Type B pancreatic cell (in vitro differentiated cells): Measurements from ENCODE around the gene CISD2. TPM values are rescaled to one million over a fixed set of nuclear protein-coding genes. Genes with fewer than 3 reads are reported as not detected.
"Not testable (repeated sequence)": the region's sequence is repeated elsewhere in the genome, so short reads cannot be mapped to it uniquely, and the experiment has no call there.

Experiments
- DNase-seq: peaks from one replicate; pipeline ENCODE4 v3.0.0; 2021; ENCODE audit warnings: mixed read lengths; ENCODE audit not compliant: unreplicated experiment; ENCODE audit errors: extremely low spot score
- H3K27ac Mint-ChIP-seq: 2 replicates; pipeline ENCODE4 v1.8.0; 2021; ENCODE audit warnings: mild to moderate bottlenecking, mixed read lengths
- H3K27me3 Mint-ChIP-seq: 2 replicates; pipeline ENCODE4 v1.8.0; 2021; ENCODE audit warnings: mixed read lengths
- H3K36me3 Mint-ChIP-seq: 2 replicates; pipeline ENCODE4 v1.8.0; 2021; ENCODE audit warnings: mixed read lengths
- H3K4me1 Mint-ChIP-seq: one replicate; pipeline ENCODE4 v1.8.0; 2021; ENCODE audit warnings: mixed read lengths; ENCODE audit not compliant: unreplicated experiment
- H3K4me3 Mint-ChIP-seq: 2 replicates; pipeline ENCODE4 v1.8.0; 2021; ENCODE audit warnings: mild to moderate bottlenecking, mixed read lengths
- H3K9me3 Mint-ChIP-seq: 2 replicates; pipeline ENCODE4 v1.8.0; 2021; ENCODE audit warnings: mixed read lengths
- long read RNA-seq: library from polyadenylated mRNA; unstranded; transcript quantifications from one replicate; pipeline ENCODE4 v2.0.0, GENCODE V29; 2020
- total RNA-seq: library from RNA; stranded (reverse); gene quantifications from 2 replicates; pipeline ENCODE4 v1.2.1, GENCODE V29; 2021; ENCODE audit warnings: low replicate concordance
- TF ChIP-seq, protein P1 (sequence below): fragments of 200-600 bp; sonication (generic); conservative IDR thresholded peaks from 2 replicates; pipeline ENCODE4 v1.5.0; 2021; ENCODE audit warnings: antibody characterized with exemption, mild to moderate bottlenecking

CISD2 gene
- total RNA-seq: 25.6 and 27.9 TPM in 2 replicates
- long read RNA-seq, full-length matches to known transcripts: 125 of 131 reads
- long read RNA-seq, partial matches to known transcripts: 0 of 131 reads
- long read RNA-seq, other reads (novel, unspliced or antisense): 6 of 131 reads

- peaks cover 19% of the 10 kb centered on the region for H3K4me1 Mint-ChIP-seq
- peak; percentile 94 for DNase-seq
- peak within 1 kb of the TSS; percentile 92 for H3K4me3 Mint-ChIP-seq
- TF ChIP-seq, protein P1, sequence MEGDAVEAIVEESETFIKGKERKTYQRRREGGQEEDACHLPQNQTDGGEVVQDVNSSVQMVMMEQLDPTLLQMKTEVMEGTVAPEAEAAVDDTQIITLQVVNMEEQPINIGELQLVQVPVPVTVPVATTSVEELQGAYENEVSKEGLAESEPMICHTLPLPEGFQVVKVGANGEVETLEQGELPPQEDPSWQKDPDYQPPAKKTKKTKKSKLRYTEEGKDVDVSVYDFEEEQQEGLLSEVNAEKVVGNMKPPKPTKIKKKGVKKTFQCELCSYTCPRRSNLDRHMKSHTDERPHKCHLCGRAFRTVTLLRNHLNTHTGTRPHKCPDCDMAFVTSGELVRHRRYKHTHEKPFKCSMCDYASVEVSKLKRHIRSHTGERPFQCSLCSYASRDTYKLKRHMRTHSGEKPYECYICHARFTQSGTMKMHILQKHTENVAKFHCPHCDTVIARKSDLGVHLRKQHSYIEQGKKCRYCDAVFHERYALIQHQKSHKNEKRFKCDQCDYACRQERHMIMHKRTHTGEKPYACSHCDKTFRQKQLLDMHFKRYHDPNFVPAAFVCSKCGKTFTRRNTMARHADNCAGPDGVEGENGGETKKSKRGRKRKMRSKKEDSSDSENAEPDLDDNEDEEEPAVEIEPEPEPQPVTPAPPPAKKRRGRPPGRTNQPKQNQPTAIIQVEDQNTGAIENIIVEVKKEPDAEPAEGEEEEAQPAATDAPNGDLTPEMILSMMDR: no peak
- peak within 1 kb of the TSS; percentile 93 for H3K27ac Mint-ChIP-seq
- H3K27me3 Mint-ChIP-seq: no peaks in the 10 kb centered on the region
- H3K36me3 Mint-ChIP-seq: peaks cover 17% of the 10 kb centered on the region
- H3K9me3 Mint-ChIP-seq: no peaks in the 10 kb centered on the region
Observed at GRCh38 chr4:102868781-102869568, at the start of gene CISD2. TSS of gene CISD2 (plus strand) at chr4:102868992. CDS start at chr4:102869085, 93 bp downstream.

DNA sequence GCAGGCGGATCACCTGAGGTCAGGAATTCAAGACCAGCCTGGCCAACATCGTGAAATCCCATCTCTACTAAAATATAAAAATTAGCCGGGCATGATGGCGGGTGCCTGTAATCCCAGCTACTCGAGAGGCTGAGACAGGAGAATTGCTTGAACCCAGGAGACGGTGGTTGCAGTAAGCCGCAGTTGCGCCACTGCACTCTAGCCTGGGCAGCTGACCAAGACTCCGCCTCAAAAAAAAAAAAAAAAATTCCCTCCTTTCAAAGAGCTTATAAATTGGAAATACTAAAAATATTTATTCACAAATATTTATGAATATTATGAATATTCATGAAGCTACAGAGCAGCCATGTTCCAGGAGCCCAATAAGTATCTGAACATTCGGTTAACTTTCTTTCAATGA lies 49.7 kb upstream of the CISD2 start:
- Mint-ChIP-seq H3K4me3 (peak overlapping the region; percentile 27), H3K27ac (peak overlapping the region; percentile 87)

GRCh38 chr4:102819588-102820365 lies 49.0 kb upstream of the CISD2 start:
- TF ChIP-seq, protein P1: no peak
- no peaks in the 10 kb centered on the region for H3K9me3 Mint-ChIP-seq
- peaks cover 54% of the 10 kb centered on the region for H3K4me1 Mint-ChIP-seq
- peak overlapping the region; percentile 87 for H3K27ac Mint-ChIP-seq
- peaks cover 48% of the 10 kb centered on the region for H3K36me3 Mint-ChIP-seq
- no peaks in the 10 kb centered on the region for H3K27me3 Mint-ChIP-seq
- no peak for DNase-seq
- H3K4me3 Mint-ChIP-seq: peak overlapping the region; percentile 74

More for the DNA sequence above, 49.7 kb upstream of the CISD2 start:
- H3K9me3 Mint-ChIP-seq, DNase-seq, H3K27me3 Mint-ChIP-seq: not testable (repeated sequence)
- H3K36me3 Mint-ChIP-seq: peaks cover 45% of the 10 kb centered on the region
- H3K4me1 Mint-ChIP-seq: peaks cover 50% of the 10 kb centered on the region

GRCh38 chr4:102823464-102823863 lies 45.3 kb upstream of the CISD2 start:
- no peaks in the 10 kb centered on the region for H3K9me3 Mint-ChIP-seq
- peak overlapping the region; percentile 21 for H3K27ac Mint-ChIP-seq
- H3K4me1 Mint-ChIP-seq: peaks cover 35% of the 10 kb centered on the region
- no peaks in the 10 kb centered on the region for H3K27me3 Mint-ChIP-seq
- no peak for DNase-seq
- TF ChIP-seq, protein P1: no peak
- peaks cover 30% of the 10 kb centered on the region for H3K36me3 Mint-ChIP-seq
- H3K4me3 Mint-ChIP-seq: no peak overlapping the region

GRCh38 chr4:102823897-102824296 lies 44.9 kb upstream of the CISD2 start:
- H3K4me1 Mint-ChIP-seq: peaks cover 38% of the 10 kb centered on the region
- peak overlapping the region; percentile 21 for H3K27ac Mint-ChIP-seq
- no peaks in the 10 kb centered on the region for H3K9me3 Mint-ChIP-seq
- peaks cover 26% of the 10 kb centered on the region for H3K36me3 Mint-ChIP-seq
- TF ChIP-seq, protein P1: no peak
- no peaks in the 10 kb centered on the region for H3K27me3 Mint-ChIP-seq
- no peak for DNase-seq
- H3K4me3 Mint-ChIP-seq: no peak overlapping the region

DNA sequence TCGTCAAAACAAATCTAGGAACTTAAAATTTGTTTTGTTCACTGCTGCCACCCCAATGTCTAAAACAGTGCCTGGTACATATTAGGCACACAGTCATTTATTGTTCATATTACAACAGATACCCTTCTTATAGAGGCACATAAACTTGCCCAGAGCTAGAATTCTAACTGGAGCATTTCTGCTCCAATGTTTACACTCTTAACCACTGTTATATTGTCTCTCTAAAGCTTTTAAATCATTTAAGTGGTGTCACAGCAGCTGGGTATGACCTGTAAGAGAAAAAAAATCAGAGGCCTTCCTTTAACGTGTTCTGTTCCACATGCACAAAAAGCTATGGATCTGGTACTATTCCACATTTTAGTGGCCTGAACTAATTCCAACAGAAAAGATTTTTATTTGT lies 44.4 kb upstream of the CISD2 start:
- peaks cover 43% of the 10 kb centered on the region for H3K4me1 Mint-ChIP-seq
- peaks cover 24% of the 10 kb centered on the region for H3K36me3 Mint-ChIP-seq
- no peaks in the 10 kb centered on the region for H3K9me3 Mint-ChIP-seq
- no peak for DNase-seq
- no peaks in the 10 kb centered on the region for H3K27me3 Mint-ChIP-seq
- no peak overlapping the region for H3K27ac Mint-ChIP-seq
- H3K4me3 Mint-ChIP-seq: no peak overlapping the region
- TF ChIP-seq, protein P1: no peak
